Endothelial cell of umbilical vein (primary cell): Measurements from ENCODE around the gene MED26. TPM values are rescaled to one million over a fixed set of nuclear protein-coding genes. Genes with fewer than 3 reads are reported as not detected.
A peak's percentile ranks its signal among the peaks of the same experiment; 100 is the strongest.

Source experiments
- BruUV-seq: library from RNA; stranded (reverse); fragments of 400-500 nt; replicated peaks from 2 replicates; lab custom pipeline; 2021; lab: Mats Ljungman, UMichigan
- CTCF ChIA-PET: fragments of 300-600, 350-600 bp; sonication (Branson Sonifier 250); formaldehyde crosslinking; loops from one replicate; lab custom pipeline; 2021; ENCODE audit warnings: antibody characterized with exemption, inconsistent platforms; lab: Charles Lee
- POLR2A ChIA-PET: fragments of 300-600, 350-600 bp; sonication (Branson Sonifier 250); formaldehyde crosslinking; loops from one replicate; lab custom pipeline; 2021; ENCODE audit warnings: antibody characterized with exemption, inconsistent platforms; lab: Charles Lee
- DNase-seq: peaks from one replicate; pipeline ENCODE4 v3.0.0-alpha.2; 2011; ENCODE audit warnings: low read depth, low spot score
- FAIRE-seq: peaks from 2 replicates; lab custom pipeline; 2011; peaks lifted over from hg19 to GRCh38; lab: Jason Lieb, UNC
- H2AFZ ChIP-seq: 2 replicates; pipeline ENCODE4 v1.6.0; 2012; ENCODE audit warnings: low read depth, low read length, control low read depth, inconsistent platforms
- H3K27ac ChIP-seq: 2 replicates; pipeline ENCODE4 v1.5.1; 2011; ENCODE audit warnings: low read depth, mild to moderate bottlenecking, control low read depth, low read length, moderate library complexity; ENCODE audit not compliant: insufficient read depth
- H3K27me3 ChIP-seq, 2 experiments: 2 replicates each; pipeline versions ENCODE4 v1.6.0 to v1.6.1; 2011; ENCODE audit warnings: low read length in 2 of 2, mixed read lengths in 1 of 2; ENCODE audit not compliant: control insufficient read depth in 2 of 2, insufficient read depth in 2 of 2
- H3K36me3 ChIP-seq, 2 experiments: 2 replicates in 1 of 2; 3 replicates in 1 of 2; pipeline ENCODE4 v1.5.1; 2011; ENCODE audit warnings: low read length in 2 of 2, mild to moderate bottlenecking in 1 of 2, moderate library complexity in 1 of 2; ENCODE audit not compliant: control insufficient read depth in 2 of 2, insufficient read depth in 2 of 2; ENCODE audit errors: extremely low read depth in 1 of 2
- H3K4me1 ChIP-seq: 3 replicates; pipeline ENCODE4 v1.5.1; 2011; ENCODE audit warnings: mild to moderate bottlenecking, low read length; ENCODE audit not compliant: control insufficient read depth, insufficient read depth; ENCODE audit errors: extremely low read depth
- H3K4me2 ChIP-seq: 2 replicates; pipeline ENCODE4 v1.6.1; 2011; ENCODE audit warnings: low read length, control low read depth, mixed read lengths; ENCODE audit not compliant: insufficient read depth
- H3K4me3 ChIP-seq, 3 experiments: fragments of 200-600 bp in 1 of 3; sonication (generic), shearing (Covaris generic) in 1 of 3; replicated peaks in 1 of 3; 2 replicates each; pipeline ENCODE4 v1.5.1; 2011 to 2016; ENCODE audit warnings: control low read depth in 3 of 3, low read length in 3 of 3, mild to moderate bottlenecking in 2 of 3, inconsistent platforms in 1 of 3, low read depth in 1 of 3, moderate library complexity in 1 of 3; ENCODE audit not compliant: insufficient read depth in 1 of 3
- H3K79me2 ChIP-seq: 2 replicates; pipeline ENCODE4 v1.6.0; 2012; ENCODE audit warnings: low read length, inconsistent platforms; ENCODE audit not compliant: control insufficient read depth, insufficient read depth
- H3K9ac ChIP-seq: replicated peaks from 2 replicates; pipeline ENCODE3; 2011; ENCODE audit warnings: low read length, control low read depth; ENCODE audit not compliant: insufficient read depth; ENCODE audit errors: extremely low read depth
- H3K9me1 ChIP-seq: replicated peaks from 3 replicates; pipeline ENCODE4 v1.6.0; 2011; ENCODE audit warnings: mild to moderate bottlenecking, low read length; ENCODE audit not compliant: control insufficient read depth, insufficient read depth; ENCODE audit errors: extremely low read depth
- H3K9me3 ChIP-seq: replicated peaks from 2 replicates; pipeline ENCODE4 v1.5.1; 2012; ENCODE audit warnings: low read length, inconsistent platforms; ENCODE audit not compliant: control insufficient read depth, insufficient read depth
- H4K20me1 ChIP-seq: replicated peaks from 2 replicates; pipeline ENCODE3; 2011; ENCODE audit warnings: mild to moderate bottlenecking, low read length; ENCODE audit not compliant: control insufficient read depth, insufficient read depth; ENCODE audit errors: extremely low read depth
- EZH2 ChIP-seq: IDR thresholded peaks from 2 replicates; pipeline ENCODE4 v1.6.1; 2012; ENCODE audit warnings: borderline replicate concordance, low read depth, mild to moderate bottlenecking, moderate library complexity, low read length, inconsistent platforms; ENCODE audit not compliant: severe bottlenecking
- GATA2 ChIP-seq: IDR thresholded peaks from 2 replicates; pipeline ENCODE4 v1.7.0; 2011; ENCODE audit warnings: low read depth, mild to moderate bottlenecking, moderate library complexity, mixed read lengths, low read length; ENCODE audit not compliant: insufficient read length, insufficient read depth
- MYC ChIP-seq: IDR thresholded peaks from one replicate; pipeline ENCODE4 v1.6.1; 2011; ENCODE audit warnings: mild to moderate bottlenecking, low read depth, low read length
- POLR2AphosphoS5 ChIP-seq: IDR thresholded peaks from 2 replicates; pipeline ENCODE4 v1.6.1; 2012; ENCODE audit warnings: low read depth, mild to moderate bottlenecking, control low read depth, low read length, moderate library complexity; ENCODE audit not compliant: insufficient read depth
- dilution Hi-C: fragments of 300-500 bp; cut with MboI; formaldehyde crosslinking; loops from one replicate; pipeline ENCODE4 v1.15.0; 2019; ENCODE audit warnings: low sequenced_read_pairs; ENCODE audit not compliant: extremely low pct_ligation_motif_present
- intact Hi-C: fragments of 100-400 bp; cut with micrococcal nuclease; formaldehyde crosslinking; loops from one replicate; pipeline ENCODE4 v1.10.0; 2022
- polyA plus RNA-seq, 4 experiments: library from polyadenylated mRNA; depleted of rRNA in 3 of 4; stranded (reverse) in 3 of 4; unstranded in 1 of 4; fragments of >200 nt; gene quantifications; 2 replicates each; pipeline versions ENCODE4 v1.2.1 to v1.2.3, GENCODE V29; 2011 to 2012; ENCODE audit warnings: missing spikeins in 1 of 4
- total RNA-seq: library from RNA; stranded (reverse); gene quantifications from 2 replicates; pipeline ENCODE4 v1.2.3, GENCODE V29; 2021
- TF ChIP-seq, protein P1 (sequence below), 2 donors: IDR thresholded peaks; 1 replicate in 1 of 2; 2 replicates in 1 of 2; pipeline ENCODE4 v1.5.1; 2011; ENCODE audit warnings: low read length in 2 of 2, mild to moderate bottlenecking in 2 of 2, moderate library complexity in 2 of 2, control low read depth in 1 of 2, inconsistent platforms in 1 of 2, low read depth in 1 of 2; ENCODE audit not compliant: insufficient read depth in 1 of 2; ENCODE audit errors: extremely low read depth in 1 of 2
- TF ChIP-seq, protein P2 (sequence below): IDR thresholded peaks from 2 replicates; pipeline ENCODE4 v1.6.1; 2011; ENCODE audit not compliant: insufficient read depth, insufficient read length

Gene MED26
- total and polyA plus RNA-seq, 2 donors (not counting 3 experiments of a cell fraction or from before 2014, with no cell fraction given) = 5.6 to 13.4 TPM

DNA sequence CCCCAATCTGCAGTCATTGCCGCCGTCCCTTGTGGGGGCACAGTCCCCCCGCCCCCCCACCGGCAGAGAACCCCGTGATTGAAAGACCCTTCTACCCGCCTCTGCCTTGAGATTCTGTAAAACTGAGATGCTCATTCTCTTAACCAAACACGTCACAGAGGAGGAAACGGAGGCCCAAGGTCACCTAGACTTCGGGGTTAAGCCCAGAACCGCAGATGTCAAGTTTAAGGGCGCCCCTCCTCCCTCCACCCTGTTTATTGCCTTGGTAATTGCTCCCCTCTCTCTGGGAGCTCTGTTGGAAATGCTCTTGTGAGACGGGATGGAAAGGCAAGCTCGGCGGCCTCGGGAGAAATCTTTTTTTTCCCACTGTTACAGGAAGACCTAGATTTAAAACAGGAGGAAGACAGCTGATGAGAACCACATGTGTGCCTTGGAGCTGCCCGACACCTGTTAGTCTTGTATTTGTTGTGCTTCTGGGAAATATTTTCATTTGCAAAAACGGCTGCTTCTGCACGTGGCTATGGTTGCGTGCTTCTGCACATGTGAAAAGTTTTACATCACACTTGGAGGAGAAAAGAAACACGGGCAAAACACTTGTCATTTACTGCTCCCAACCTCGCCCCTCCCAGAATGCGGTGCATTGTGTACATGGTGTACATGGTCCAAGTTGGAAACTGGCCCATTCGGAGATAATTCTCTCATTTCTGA lies 1.1 kb upstream of the MED26 start:
- H3K27ac ChIP-seq = peak overlapping the region; percentile 60

More for the DNA sequence above, 1.1 kb upstream of the MED26 start:
- peaks cover 18% of the 10 kb centered on the region for H3K4me1 ChIP-seq
- H4K20me1 ChIP-seq = no peaks in the 10 kb centered on the region
- H3K79me2 ChIP-seq = peaks cover 37% of the 10 kb centered on the region
- H3K9me3 ChIP-seq = no peaks in the 10 kb centered on the region
- no peaks in the 10 kb centered on the region for H3K27me3 ChIP-seq
- peak; percentile 55 for FAIRE-seq
- dilution Hi-C loops (no loop called here), intact Hi-C loops (loop anchor here (1.0 to 5.0 kb wide), 5 partner anchors 31 to 102 kb away; partner anchors contain the start of genes SLC35E1 and SMIM7)
- H3K36me3 ChIP-seq = peaks cover 2 to 14% of the 10 kb centered on the region in 2 experiments
- H3K4me2 ChIP-seq = peak overlapping the region; percentile 68
- H2AFZ ChIP-seq = peak overlapping the region; percentile 73
- H3K4me3 ChIP-seq = peak overlapping the region; percentile 40 to 78 (median 64)
- ChIA-PET CTCF (interaction anchor here (0.7 kb wide), 1 partner anchor 32 kb away, joined by 3 read pairs; the partner anchor contains the start of gene TMEM38A), POLR2A (no interaction called here)
- DNase-seq = peak; percentile 61
- BruUV-seq = TSS peak; percentile 59
- no peaks in the 10 kb centered on the region for H3K9me1 ChIP-seq
- TF ChIP-seq MYC = no peak
- TF ChIP-seq GATA2 = no peak
- TF ChIP-seq, protein P1, sequence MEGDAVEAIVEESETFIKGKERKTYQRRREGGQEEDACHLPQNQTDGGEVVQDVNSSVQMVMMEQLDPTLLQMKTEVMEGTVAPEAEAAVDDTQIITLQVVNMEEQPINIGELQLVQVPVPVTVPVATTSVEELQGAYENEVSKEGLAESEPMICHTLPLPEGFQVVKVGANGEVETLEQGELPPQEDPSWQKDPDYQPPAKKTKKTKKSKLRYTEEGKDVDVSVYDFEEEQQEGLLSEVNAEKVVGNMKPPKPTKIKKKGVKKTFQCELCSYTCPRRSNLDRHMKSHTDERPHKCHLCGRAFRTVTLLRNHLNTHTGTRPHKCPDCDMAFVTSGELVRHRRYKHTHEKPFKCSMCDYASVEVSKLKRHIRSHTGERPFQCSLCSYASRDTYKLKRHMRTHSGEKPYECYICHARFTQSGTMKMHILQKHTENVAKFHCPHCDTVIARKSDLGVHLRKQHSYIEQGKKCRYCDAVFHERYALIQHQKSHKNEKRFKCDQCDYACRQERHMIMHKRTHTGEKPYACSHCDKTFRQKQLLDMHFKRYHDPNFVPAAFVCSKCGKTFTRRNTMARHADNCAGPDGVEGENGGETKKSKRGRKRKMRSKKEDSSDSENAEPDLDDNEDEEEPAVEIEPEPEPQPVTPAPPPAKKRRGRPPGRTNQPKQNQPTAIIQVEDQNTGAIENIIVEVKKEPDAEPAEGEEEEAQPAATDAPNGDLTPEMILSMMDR (IDR thresholded peaks at IDR 0.05; ENCODE audit: extremely low read depth in 1 of 2, insufficient read depth in 1 of 2, low read depth in 1 of 2, low read length in 2 of 2) = no peak
- TF ChIP-seq EZH2 = no peak
- no peak for TF ChIP-seq POLR2AphosphoS5
- TF ChIP-seq, protein P2, sequence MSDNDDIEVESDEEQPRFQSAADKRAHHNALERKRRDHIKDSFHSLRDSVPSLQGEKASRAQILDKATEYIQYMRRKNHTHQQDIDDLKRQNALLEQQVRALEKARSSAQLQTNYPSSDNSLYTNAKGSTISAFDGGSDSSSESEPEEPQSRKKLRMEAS = no peak
- peak overlapping the region; percentile 89 for H3K9ac ChIP-seq
